Right atrium auricular region (tissue), 2 donors: ENCODE results near the gene PCDHGA7. TPM values are rescaled to one million over a fixed set of nuclear protein-coding genes. Genes with fewer than 3 reads are reported as not detected.
A peak's percentile ranks its signal among the peaks of the same experiment; 100 is the strongest.
"Not testable (repeated sequence)": the region's sequence is repeated elsewhere in the genome, so short reads cannot be mapped to it uniquely, and the experiment has no call there.

ENCODE experiments used
- DNase-seq: peaks from one replicate; pipeline ENCODE4 v3.0.0-alpha.2; 2019; ENCODE audit warnings: low spot score
- H3K27ac ChIP-seq, 2 donors: fragments of 200-600 bp; sonication (generic); 1 replicate in 1 of 2; 2 replicates in 1 of 2; pipeline ENCODE4 v1.5.1; 2016 to 2019
- H3K27me3 ChIP-seq, 2 donors: fragments of 200-600 bp; sonication (generic); one replicate each; pipeline versions ENCODE4 v1.5.1 to v1.6.0; 2017 to 2019
- H3K36me3 ChIP-seq: fragments of 200-600 bp; sonication (generic); one replicate; pipeline ENCODE4 v1.5.1; 2016
- H3K4me1 ChIP-seq, 2 donors: fragments of 200-600 bp; sonication (generic); one replicate each; pipeline versions ENCODE4 v1.5.1 to v1.6.0; 2017 to 2019
- H3K4me3 ChIP-seq, 2 donors: fragments of 200-600 bp; sonication (generic); 1 replicate in 1 of 2; 2 replicates in 1 of 2; pipeline ENCODE4 v1.5.1; 2017 to 2019; ENCODE audit warnings: mild to moderate bottlenecking in 1 of 2, moderate library complexity in 1 of 2
- H3K9me3 ChIP-seq, 2 donors: fragments of 200-600 bp; sonication (generic); one replicate each; pipeline ENCODE4 v1.5.1; 2019
- CTCF ChIP-seq, 2 donors: fragments of 200-600 bp; sonication (generic); IDR thresholded peaks; one replicate each; pipeline ENCODE4 v1.5.1; 2019; ENCODE audit warnings: antibody characterized with exemption in 2 of 2
- total RNA-seq, 2 donors: library from RNA; depleted of rRNA; stranded (reverse); fragments of >200 nt; gene quantifications; one replicate each; pipeline ENCODE4 v1.1.0, GENCODE V29; 2016

PCDHGA7 gene
- total RNA-seq, 2 donors from 2014 or later, result 4.9 to 6.1 TPM

- not testable (repeated sequence) for H3K27ac ChIP-seq, H3K27me3 ChIP-seq, DNase-seq, H3K36me3 ChIP-seq, H3K4me1 ChIP-seq
- Histone ChIP-seq H3K4me3 (peak within 1 kb of the TSS; percentile 33 to 39), H3K9me3 (peaks cover 10 to 94% of the 10 kb centered on the region in 2 donors)
- peak; percentile 42 to 70 for TF ChIP-seq CTCF (IDR thresholded peaks at IDR 0.05)
These were observed 5.2 kb downstream of the PCDHGA7 start, which contains the start of gene PCDHGB4 for GRCh38 chr5:141387557-141388311. TSS of gene PCDHGB4 (plus strand) at chr5:141387698. CDS start at chr5:141387885, 187 bp downstream.

- no peaks in the 10 kb centered on the region for H3K27me3 ChIP-seq
- peaks cover 10 to 94% of the 10 kb centered on the region in 2 donors for H3K9me3 ChIP-seq
These were observed 6.1 kb downstream of the PCDHGA7 start for GRCh38 chr5:141388661-141389060.

GRCh38 chr5:141389153-141390042, 6.9 kb downstream of the PCDHGA7 start:
- no peak overlapping the region for H3K4me3 ChIP-seq
- H3K9me3 ChIP-seq, result peaks cover 10 to 94% of the 10 kb centered on the region in 2 donors
- H3K27ac ChIP-seq, result no peak overlapping the region
- no peaks in the 10 kb centered on the region for H3K4me1 ChIP-seq
- TF ChIP-seq CTCF (IDR thresholded peaks at IDR 0.05), result no peak
- no peak for DNase-seq
- H3K36me3 ChIP-seq, result peaks cover 7% of the 10 kb centered on the region
- H3K27me3 ChIP-seq, result no peaks in the 10 kb centered on the region

More at GRCh38 chr5:141388661-141389060, 6.1 kb downstream of the PCDHGA7 start:
- Histone ChIP-seq H3K4me1 (no peaks in the 10 kb centered on the region), H3K27ac (no peak overlapping the region), H3K4me3 (no peak overlapping the region), H3K36me3 (peaks cover 7% of the 10 kb centered on the region)
- no peak for DNase-seq
- no peak for TF ChIP-seq CTCF (IDR thresholded peaks at IDR 0.05)

- H3K4me1 ChIP-seq, result no peaks in the 10 kb centered on the region
- peaks cover 3% of the 10 kb centered on the region for H3K36me3 ChIP-seq
- H3K9me3 ChIP-seq, result peaks cover 10 to 88% of the 10 kb centered on the region in 2 donors
- no peak for TF ChIP-seq CTCF (IDR thresholded peaks at IDR 0.05)
- H3K27ac ChIP-seq, result no peak within 1 kb of the TSS
- H3K4me3 ChIP-seq, result no peak within 1 kb of the TSS
- H3K27me3 ChIP-seq, result no peaks in the 10 kb centered on the region
- DNase-seq, result no peak
These were observed 10.1 kb downstream of the PCDHGA7 start, which contains the start of gene PCDHGA8 for GRCh38 chr5:141392429-141393198. TSS of gene PCDHGA8 (plus strand) at chr5:141392633. CDS start at chr5:141392814, 181 bp downstream.

GRCh38 chr5:141393267-141393666, 10.7 kb downstream of the PCDHGA7 start:
- H3K4me3 ChIP-seq, result no peak overlapping the region
- no peak for TF ChIP-seq CTCF (IDR thresholded peaks at IDR 0.05)
- H3K27me3 ChIP-seq, result no peaks in the 10 kb centered on the region
- H3K4me1 ChIP-seq, result no peaks in the 10 kb centered on the region
- H3K36me3 ChIP-seq, result peaks cover 3% of the 10 kb centered on the region
- no peak for DNase-seq
- peaks cover 10 to 86% of the 10 kb centered on the region in 2 donors for H3K9me3 ChIP-seq
- no peak overlapping the region for H3K27ac ChIP-seq

GRCh38 chr5:141394401-141395187, 12.1 kb downstream of the PCDHGA7 start:
- not testable (repeated sequence) for H3K4me1 ChIP-seq, H3K36me3 ChIP-seq, H3K27me3 ChIP-seq, DNase-seq, H3K4me3 ChIP-seq, H3K27ac ChIP-seq
- peaks cover 6 to 85% of the 10 kb centered on the region in 2 donors for H3K9me3 ChIP-seq
